Kidney (tissue), 14 donors: ENCODE measurements around the gene AGBL5. TPM values are rescaled to one million over a fixed set of nuclear protein-coding genes. Genes with fewer than 3 reads are reported as not detected.

Experiments
- DNase-seq, 5 donors: peaks; one replicate each; pipeline ENCODE4 v3.0.0-alpha.2; 2013 to 2020
- FAIRE-seq: peaks from 2 replicates; lab custom pipeline; 2012; peaks lifted over from hg19 to GRCh38; lab: Jason Lieb, UNC
- H3K27ac ChIP-seq, 2 donors: one replicate each; pipeline ENCODE4 v1.7.0; 2013; ENCODE audit warnings: low read depth in 2 of 2, low read length in 2 of 2, inconsistent platforms in 1 of 2
- H3K27me3 ChIP-seq: one replicate; pipeline ENCODE4 v1.7.1; 2013; ENCODE audit warnings: low read length, inconsistent platforms; ENCODE audit not compliant: control insufficient read depth, insufficient read depth
- H3K36me3 ChIP-seq, 3 donors: one replicate each; pipeline versions ENCODE4 v1.7.0 to v1.7.1; 2013; ENCODE audit warnings: low read length in 3 of 3, control low read depth in 1 of 3, inconsistent platforms in 1 of 3; ENCODE audit not compliant: insufficient read depth in 3 of 3, control insufficient read depth in 2 of 3
- H3K4me1 ChIP-seq, 3 donors: one replicate each; pipeline versions ENCODE4 v1.7.0 to v1.7.1; 2013; ENCODE audit warnings: low read length in 3 of 3, inconsistent platforms in 1 of 3, low read depth in 1 of 3; ENCODE audit not compliant: control insufficient read depth in 2 of 3, insufficient read depth in 2 of 3
- H3K4me3 ChIP-seq, 3 donors: one replicate each; pipeline versions ENCODE4 v1.7.0 to v1.8.1; 2013; ENCODE audit warnings: low read length in 3 of 3, control low read depth in 1 of 3, inconsistent platforms in 1 of 3
- H3K9ac ChIP-seq, 3 donors: one replicate each; pipeline versions ENCODE4 v1.7.0 to v1.7.1; 2013; ENCODE audit warnings: low read length in 3 of 3, control low read depth in 1 of 3, inconsistent platforms in 1 of 3
- H3K9me3 ChIP-seq, 3 donors: one replicate each; pipeline versions ENCODE4 v1.7.0 to v1.7.1; 2013; ENCODE audit warnings: low read length in 3 of 3, control low read depth in 1 of 3, inconsistent platforms in 1 of 3; ENCODE audit not compliant: control insufficient read depth in 2 of 3, insufficient read depth in 1 of 3
- intact Hi-C: fragments of 100-400 bp; cut with DNase I; formaldehyde crosslinking; loops from one replicate; pipeline ENCODE4 v1.11.1; 2022
- polyA plus RNA-seq: library from polyadenylated mRNA; stranded (reverse); fragments of 350-450 nt; fragmentation: Illumina TruSeq; extraction: RNeasy Lipid Tissue Mini Kit (QIAGEN cat#74804); gene quantifications from one replicate; pipeline ENCODE4 v1.2.3, GENCODE V29; 2014; ENCODE audit warnings: low read depth, low replicate concordance; ENCODE audit not compliant: insufficient read depth
- total RNA-seq: library from RNA; stranded (reverse); fragmentation: NEBNext Ultra II Directional; extraction: Animal tissue kit (Norgen Biotek cat#: 25700); gene quantifications from one replicate; pipeline ENCODE4 v1.2.1, GENCODE V29; 2021
- TF ChIP-seq, protein P1 (sequence below): IDR thresholded peaks from 3 replicates; pipeline ENCODE4 v1.5.1; 2012; ENCODE audit warnings: mild to moderate bottlenecking, moderate library complexity, borderline replicate concordance; ENCODE audit not compliant: insufficient read depth; ENCODE audit errors: extremely low read depth
- donor health status: control.
- donor health status: control.
- donor health status: control.
- donor health status: control.
- donor health status: control.
- donor health status: DM: yes; HTN: yes; CAD: no.
- donor health status: Normal renal cell carcinoma (clear cell type).

Gene AGBL5
- total and polyA plus RNA-seq, 2 donors from 2014 or later: 33.4 to 36.5 TPM

DNA sequence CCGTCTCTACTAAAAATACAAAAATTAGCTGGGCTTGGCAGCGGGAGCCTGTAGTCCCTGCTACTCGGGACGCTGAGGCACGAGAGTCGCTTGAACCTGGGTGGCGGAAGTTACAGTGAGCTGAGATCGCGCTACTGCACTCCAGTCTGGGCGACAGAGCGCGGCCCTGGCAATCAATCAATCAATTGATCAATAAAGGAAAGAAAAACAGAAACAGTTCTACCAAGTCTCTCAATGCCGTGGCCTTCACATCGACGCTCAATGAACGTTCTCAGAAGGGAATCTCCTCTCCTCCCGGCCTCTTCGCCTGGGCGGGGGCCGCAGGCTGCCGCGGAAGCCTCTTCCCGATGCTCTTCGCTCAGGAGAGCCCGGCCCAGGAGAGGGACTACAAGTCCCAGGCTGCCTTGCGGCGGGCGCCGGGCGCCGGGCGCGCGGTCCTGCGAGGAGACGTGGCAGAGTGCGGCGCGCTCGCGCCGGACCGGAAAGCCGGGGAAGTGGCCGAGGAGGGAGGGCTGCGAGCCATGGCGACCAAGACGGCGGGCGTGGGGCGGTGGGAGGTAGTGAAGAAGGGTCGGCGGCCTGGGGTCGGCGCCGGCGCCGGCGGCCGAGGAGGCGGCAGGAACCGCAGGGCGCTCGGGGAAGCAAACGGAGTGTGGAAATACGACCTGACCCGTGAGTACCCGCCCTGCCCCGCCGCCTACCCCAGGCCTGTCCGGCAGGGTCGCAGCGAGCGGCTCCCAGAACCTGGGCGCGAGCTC lies 18.8 kb upstream of the AGBL5 start, which contains the start of gene TMEM214:
TMEM214 (plus strand) TSS at position 471 of the 758 bp plus-strand sequence; CDS start at position 522, 51 bp downstream.
- no peaks in the 10 kb centered on the region for H3K9me3 ChIP-seq
- no peaks in the 10 kb centered on the region for H3K27me3 ChIP-seq
- H3K4me1 ChIP-seq: peaks cover 3 to 12% (median 9%) of the 10 kb centered on the region in 3 donors
- intact Hi-C loops: no loop called here
- TF ChIP-seq, protein P1, sequence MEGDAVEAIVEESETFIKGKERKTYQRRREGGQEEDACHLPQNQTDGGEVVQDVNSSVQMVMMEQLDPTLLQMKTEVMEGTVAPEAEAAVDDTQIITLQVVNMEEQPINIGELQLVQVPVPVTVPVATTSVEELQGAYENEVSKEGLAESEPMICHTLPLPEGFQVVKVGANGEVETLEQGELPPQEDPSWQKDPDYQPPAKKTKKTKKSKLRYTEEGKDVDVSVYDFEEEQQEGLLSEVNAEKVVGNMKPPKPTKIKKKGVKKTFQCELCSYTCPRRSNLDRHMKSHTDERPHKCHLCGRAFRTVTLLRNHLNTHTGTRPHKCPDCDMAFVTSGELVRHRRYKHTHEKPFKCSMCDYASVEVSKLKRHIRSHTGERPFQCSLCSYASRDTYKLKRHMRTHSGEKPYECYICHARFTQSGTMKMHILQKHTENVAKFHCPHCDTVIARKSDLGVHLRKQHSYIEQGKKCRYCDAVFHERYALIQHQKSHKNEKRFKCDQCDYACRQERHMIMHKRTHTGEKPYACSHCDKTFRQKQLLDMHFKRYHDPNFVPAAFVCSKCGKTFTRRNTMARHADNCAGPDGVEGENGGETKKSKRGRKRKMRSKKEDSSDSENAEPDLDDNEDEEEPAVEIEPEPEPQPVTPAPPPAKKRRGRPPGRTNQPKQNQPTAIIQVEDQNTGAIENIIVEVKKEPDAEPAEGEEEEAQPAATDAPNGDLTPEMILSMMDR: no peak
- peaks cover 6 to 26% (median 25%) of the 10 kb centered on the region in 3 donors for H3K36me3 ChIP-seq
- FAIRE-seq (no peak), DNase-seq (peak; percentile 87 to 96 (median 88))
- H3K4me3 ChIP-seq: peak within 1 kb of the TSS; percentile 63 to 97 (median 95)
- peak within 1 kb of the TSS; percentile 57 to 99 (median 73) for H3K9ac ChIP-seq
- H3K27ac ChIP-seq: peak within 1 kb of the TSS; percentile 35 to 48

DNA sequence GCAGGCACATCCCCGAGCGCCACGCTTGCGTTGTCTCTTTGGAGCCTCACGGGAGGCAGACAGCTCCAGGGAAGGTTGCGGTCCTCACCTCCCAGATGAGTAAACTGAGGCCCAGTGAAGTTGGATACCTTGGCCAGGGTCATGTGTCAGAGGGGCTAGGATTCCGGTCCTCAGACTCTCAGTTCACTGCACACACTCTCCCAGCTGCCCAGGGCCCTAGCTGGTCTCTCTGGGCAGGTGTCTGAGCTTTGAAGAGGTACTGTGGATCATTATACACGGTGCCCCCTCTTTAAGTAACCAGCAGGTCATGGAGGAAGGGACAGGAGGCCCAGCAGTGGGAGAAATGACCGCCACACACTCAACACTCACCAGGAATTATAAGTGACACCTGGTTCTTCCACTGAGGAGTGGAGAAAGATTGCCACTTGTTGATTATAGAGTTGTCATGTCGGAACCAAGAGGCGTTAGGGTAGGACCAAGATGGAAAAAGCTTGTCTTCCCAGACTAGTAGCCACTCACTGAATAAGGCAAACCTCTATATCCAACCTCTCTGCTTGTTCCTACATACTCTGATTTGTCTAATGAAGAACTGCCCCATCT lies 18.1 kb upstream of the AGBL5 start:
- Histone ChIP-seq H3K27ac (peak overlapping the region; percentile 20 to 28), H3K4me1 (peaks cover 3 to 12% (median 9%) of the 10 kb centered on the region in 3 donors), H3K9me3 (no peaks in the 10 kb centered on the region), H3K27me3 (no peaks in the 10 kb centered on the region), H3K36me3 (peaks cover 6 to 33% (median 32%) of the 10 kb centered on the region in 3 donors), H3K9ac (peak overlapping the region; percentile 57 to 99 (median 72)), H3K4me3 (peak overlapping the region; percentile 63 to 97 (median 95))
- FAIRE-seq (no peak), DNase-seq (no peak)
- intact Hi-C loops: no loop called here
- TF ChIP-seq, protein P1: no peak

DNA sequence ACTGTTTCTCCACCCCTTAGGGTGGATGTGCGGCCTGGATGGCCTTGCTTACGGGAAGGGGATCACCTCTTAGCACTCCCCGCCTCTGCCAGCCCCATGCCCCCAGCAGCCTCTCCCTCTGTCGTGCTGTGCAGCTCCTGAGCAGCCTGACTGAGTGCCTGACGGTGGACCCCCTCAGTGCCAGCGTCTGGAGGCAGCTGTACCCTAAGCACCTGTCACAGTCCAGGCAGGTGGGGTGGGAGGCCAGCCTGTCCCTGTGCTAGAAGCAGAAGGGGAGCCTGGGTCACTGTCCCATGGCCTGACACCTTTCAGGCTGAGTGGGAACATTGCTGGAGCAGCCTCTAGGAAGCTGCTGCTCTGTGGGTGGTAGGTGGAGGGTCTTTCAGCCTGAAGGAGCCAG lies 13.5 kb upstream of the AGBL5 start:
- H3K36me3 ChIP-seq: peaks cover 6 to 51% (median 46%) of the 10 kb centered on the region in 3 donors

More for the DNA sequence above, 13.5 kb upstream of the AGBL5 start:
- H3K4me1 ChIP-seq: peaks cover 5 to 20% (median 18%) of the 10 kb centered on the region in 3 donors
- H3K9ac ChIP-seq: no peak overlapping the region
- no peaks in the 10 kb centered on the region for H3K9me3 ChIP-seq
- H3K27me3 ChIP-seq: no peaks in the 10 kb centered on the region
- FAIRE-seq (no peak), DNase-seq (no peak)
- TF ChIP-seq, protein P1: no peak
- intact Hi-C loops: no loop called here
- no peak overlapping the region for H3K27ac ChIP-seq
- H3K4me3 ChIP-seq: no peak overlapping the region
